ENCODE data around the gene HBG2.

- TF ChIP-seq CTCF (IDR thresholded peaks at IDR 0.05) (no peak), POLR2A (IDR thresholded peaks at IDR 0.05) (no peak)
These were observed 29.1 kb downstream of the HBG2 start for GRCh38 chr11:5225480-5225871.

All from thyroid gland (tissue), 4 donors.